GM12865 (cell line): ENCODE results near the gene AP3B1.

Source experiments
- DNase-seq: peaks from one replicate; pipeline ENCODE4 v3.0.0; 2010; ENCODE audit warnings: low read depth
- H3K4me3 ChIP-seq: 2 replicates; pipeline ENCODE4 v1.5.1; 2011; ENCODE audit warnings: mild to moderate bottlenecking, low read depth, low read length, control low read depth
- TF ChIP-seq, protein P1 (sequence below): IDR thresholded peaks from 2 replicates; pipeline ENCODE4 v1.5.1; 2011; ENCODE audit warnings: low read length, control low read depth, low read depth, inconsistent platforms; ENCODE audit not compliant: insufficient read depth; ENCODE audit errors: missing control alignments

Gene AP3B1

GRCh38 chr5:77987988-77988387 lies 306.5 kb downstream of the AP3B1 start:
- no peak for DNase-seq
- TF ChIP-seq, protein P1, sequence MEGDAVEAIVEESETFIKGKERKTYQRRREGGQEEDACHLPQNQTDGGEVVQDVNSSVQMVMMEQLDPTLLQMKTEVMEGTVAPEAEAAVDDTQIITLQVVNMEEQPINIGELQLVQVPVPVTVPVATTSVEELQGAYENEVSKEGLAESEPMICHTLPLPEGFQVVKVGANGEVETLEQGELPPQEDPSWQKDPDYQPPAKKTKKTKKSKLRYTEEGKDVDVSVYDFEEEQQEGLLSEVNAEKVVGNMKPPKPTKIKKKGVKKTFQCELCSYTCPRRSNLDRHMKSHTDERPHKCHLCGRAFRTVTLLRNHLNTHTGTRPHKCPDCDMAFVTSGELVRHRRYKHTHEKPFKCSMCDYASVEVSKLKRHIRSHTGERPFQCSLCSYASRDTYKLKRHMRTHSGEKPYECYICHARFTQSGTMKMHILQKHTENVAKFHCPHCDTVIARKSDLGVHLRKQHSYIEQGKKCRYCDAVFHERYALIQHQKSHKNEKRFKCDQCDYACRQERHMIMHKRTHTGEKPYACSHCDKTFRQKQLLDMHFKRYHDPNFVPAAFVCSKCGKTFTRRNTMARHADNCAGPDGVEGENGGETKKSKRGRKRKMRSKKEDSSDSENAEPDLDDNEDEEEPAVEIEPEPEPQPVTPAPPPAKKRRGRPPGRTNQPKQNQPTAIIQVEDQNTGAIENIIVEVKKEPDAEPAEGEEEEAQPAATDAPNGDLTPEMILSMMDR = no peak
- no peak overlapping the region for H3K4me3 ChIP-seq

DNA sequence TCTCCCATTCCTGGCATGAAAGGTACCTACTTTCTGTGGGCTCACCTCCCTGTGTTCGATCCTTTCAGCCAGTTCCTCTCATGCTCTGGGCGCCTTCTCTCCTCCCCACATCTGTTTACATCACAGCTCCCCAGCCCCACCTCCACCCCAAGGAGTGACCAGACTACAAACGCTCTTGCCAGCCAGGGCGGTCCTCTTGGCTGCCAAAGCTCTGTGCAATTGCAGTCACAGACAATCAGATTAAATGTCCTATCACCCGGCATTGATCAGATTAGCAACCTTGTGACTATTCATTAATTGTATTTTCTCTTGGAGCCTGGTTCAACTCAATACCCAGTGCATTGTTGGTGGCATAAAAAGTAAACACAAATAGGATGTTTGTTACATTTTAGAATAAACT lies 307.2 kb downstream of the AP3B1 start:
- TF ChIP-seq, protein P1 = no peak
- DNase-seq = no peak

DNA sequence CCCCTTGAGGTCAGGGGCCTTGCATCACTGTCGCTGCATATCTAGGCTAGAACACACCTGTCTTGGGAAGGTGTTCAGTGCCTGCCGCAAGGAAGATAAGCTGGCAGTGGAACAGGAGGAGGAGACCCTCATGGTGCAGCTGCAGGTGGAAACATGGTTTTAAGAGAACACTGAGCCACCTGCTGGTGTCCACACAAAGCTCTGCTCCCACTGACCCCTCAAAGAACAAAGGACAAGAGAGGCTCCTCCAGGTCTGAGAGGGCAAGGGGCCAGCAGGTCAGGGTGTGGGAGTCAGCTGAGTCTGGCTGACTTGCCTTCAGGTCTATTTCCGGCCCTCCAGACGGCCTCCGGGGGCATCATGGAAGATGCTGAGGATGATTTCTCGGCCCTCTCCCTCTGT lies 308.2 kb downstream of the AP3B1 start:
- TF ChIP-seq, protein P1 = no peak
- H3K4me3 ChIP-seq = no peak overlapping the region
- DNase-seq = no peak

More for the DNA sequence above, 307.2 kb downstream of the AP3B1 start:
- H3K4me3 ChIP-seq = no peak overlapping the region

- no peak for DNase-seq
- H3K4me3 ChIP-seq = no peak overlapping the region
- TF ChIP-seq, protein P1 = no peak
Measured at GRCh38 chr5:77985247-77985646, 309.3 kb downstream of the AP3B1 start.

DNA sequence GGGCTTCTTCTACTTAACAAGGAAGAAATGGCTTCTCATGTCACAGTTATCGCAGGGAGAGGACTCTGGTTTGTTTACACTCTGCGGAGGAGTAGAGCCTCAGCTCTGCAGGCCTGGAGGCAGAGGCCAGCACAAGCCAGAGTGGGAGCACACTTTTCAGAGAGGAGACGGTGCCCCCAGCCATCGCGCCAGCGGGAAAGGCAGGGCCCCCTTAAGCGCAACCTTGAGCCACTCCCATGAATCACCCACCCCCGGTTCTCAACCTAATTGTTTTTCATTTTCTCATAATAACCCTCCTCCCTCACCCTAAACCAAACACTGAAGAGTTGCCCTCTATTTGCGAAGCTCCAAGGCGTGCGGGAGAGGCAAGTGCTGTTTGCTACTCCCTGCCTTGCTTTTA lies 309.9 kb downstream of the AP3B1 start:
- TF ChIP-seq, protein P1 = no peak
- H3K4me3 ChIP-seq = no peak overlapping the region
- no peak for DNase-seq

- no peak for DNase-seq
- TF ChIP-seq, protein P1 = no peak
- no peak overlapping the region for H3K4me3 ChIP-seq
Measured at GRCh38 chr5:77983482-77984199, 310.9 kb downstream of the AP3B1 start.

DNA sequence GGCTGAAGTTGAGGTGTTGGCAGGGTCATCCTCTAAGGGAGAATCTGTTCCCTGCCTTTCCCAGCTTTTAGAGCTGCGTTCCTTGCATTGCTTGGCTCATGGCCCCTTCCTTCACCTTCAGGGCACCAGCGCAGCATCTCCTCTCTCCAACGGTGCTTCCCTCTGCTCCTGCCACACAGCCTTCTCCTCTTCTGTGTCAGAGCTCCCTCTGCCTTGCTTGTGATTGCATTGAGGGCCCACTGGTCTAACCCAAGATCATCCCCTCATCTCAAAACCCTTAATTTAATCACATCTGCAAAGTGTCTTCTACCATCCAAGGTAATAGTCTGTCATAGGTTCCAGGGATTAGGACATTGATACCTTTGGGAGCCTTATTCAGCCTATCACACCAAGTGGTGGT lies 312.7 kb downstream of the AP3B1 start:
- TF ChIP-seq, protein P1 = no peak
- H3K4me3 ChIP-seq = no peak overlapping the region
- no peak for DNase-seq
